Stimulated activated CD4-positive, alpha-beta T cell treated with anti-CD3 and anti-CD28 coated beads, Interleukin-12 subunit alpha, Interleukin-12 subunit beta, amount 100 ng/mL, for 4 hours (primary cell): ENCODE measurements around the gene PDRG1.
"Not testable (repeated sequence)": the region's sequence is repeated elsewhere in the genome, so short reads cannot be mapped to it uniquely, and the experiment has no call there.

Experiments used
- DNase-seq: peaks from one replicate; pipeline ENCODE4 v3.0.0-alpha.2; 2020

The PDRG1 gene

GRCh38 chr20:31925631-31926030, 26.2 kb downstream of the PDRG1 start:
- no peak for DNase-seq

DNA sequence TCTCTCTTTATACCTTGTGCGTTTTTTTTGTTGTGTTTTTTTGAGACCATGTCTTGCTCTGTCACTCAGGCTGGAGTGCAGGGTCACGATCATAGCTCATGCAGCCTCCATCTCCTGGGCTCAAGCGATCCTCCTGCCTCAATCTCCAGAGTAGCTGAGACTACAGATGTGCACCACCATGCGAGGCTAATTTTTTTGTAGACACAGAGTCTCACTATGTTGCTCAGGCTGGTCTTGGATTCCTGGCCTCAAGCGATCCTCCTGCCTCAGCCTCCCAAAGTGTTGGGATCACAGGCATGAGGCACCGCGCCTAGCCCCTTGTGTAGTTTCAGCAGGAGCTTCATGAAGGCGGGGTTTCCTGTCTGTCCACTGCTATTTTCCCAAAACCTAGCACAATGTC, 27.3 kb downstream of the PDRG1 start:
- no peak for DNase-seq

- no peak for DNase-seq
Observed at GRCh38 chr20:31923388-31924331, 28.2 kb downstream of the PDRG1 start.

DNA sequence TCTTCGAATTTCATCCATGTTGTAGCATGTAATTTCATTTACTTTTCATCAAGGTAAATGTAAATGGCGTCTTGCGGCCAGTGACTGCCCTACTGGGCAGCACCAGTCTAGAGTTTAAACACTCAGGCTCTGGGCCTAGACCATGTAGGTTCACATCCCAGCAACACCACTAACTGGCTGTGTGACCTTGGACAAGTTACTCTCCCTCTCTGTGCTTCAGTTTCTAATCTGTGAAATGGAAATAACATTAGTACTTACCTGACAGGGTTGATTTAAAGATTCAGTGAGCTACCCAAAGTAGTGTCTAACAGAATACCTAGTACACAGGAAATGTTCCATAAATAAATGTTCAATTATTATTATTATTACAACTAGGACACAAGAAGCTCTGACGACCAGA, 29.3 kb downstream of the PDRG1 start:
- no peak for DNase-seq

DNA sequence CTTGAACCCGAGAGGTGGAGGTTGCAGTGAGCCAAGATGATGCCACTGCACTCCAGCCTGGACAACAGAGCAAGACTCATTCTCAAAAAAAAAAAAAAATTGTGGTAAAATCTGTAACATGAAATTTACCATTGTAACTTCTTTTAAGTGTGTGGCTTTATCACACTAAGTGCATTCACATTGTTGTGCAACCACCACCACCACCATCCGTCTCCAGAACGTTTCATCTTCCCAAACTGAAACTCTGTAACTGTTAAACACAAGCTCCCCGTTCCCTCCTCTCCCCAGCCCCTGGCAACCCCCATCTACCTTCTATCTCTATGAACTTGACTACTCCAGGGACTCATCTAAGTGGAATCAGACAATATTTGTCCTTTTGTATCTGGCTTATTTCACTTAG, 29.7 kb downstream of the PDRG1 start:
- DNase-seq, result no peak

GRCh38 chr20:31921480-31921879, 30.4 kb downstream of the PDRG1 start:
- not testable (repeated sequence) for DNase-seq

DNA sequence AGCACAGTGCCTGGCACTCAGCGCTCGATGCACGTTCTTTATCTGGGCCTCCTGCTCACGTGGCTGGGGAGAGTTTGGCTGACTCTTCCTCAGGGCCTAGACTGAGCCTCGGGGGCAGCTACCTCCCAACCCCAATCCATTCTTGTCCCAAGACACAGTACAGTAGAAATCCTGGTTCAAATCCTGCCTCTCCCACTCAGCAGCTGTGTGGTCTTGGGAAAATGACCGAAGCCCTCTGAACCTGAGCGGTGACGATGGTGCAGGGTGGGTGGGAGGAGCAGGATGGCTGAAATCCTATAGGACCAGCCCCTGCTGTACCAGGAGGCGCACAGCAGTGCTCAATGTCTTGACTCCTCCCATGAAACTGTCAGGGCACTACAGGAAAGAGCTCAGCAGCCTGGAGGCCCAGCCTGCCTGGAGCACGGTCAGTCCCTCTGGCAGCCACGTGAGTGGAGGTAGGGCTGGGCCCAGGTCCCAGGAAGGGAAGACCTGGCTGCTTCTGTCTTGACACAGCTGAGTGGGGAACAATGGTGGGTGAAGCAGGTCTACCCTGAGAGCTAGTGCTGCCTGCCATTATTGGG, 31.5 kb downstream of the PDRG1 start:
- DNase-seq, result no peak

GRCh38 chr20:31919410-31920155, 32.3 kb downstream of the PDRG1 start:
- DNase-seq, result no peak

GRCh38 chr20:31918466-31919105, 33.3 kb downstream of the PDRG1 start:
- DNase-seq, result no peak

GRCh38 chr20:31917962-31918412, 33.9 kb downstream of the PDRG1 start:
- DNase-seq, result not testable (repeated sequence)

DNA sequence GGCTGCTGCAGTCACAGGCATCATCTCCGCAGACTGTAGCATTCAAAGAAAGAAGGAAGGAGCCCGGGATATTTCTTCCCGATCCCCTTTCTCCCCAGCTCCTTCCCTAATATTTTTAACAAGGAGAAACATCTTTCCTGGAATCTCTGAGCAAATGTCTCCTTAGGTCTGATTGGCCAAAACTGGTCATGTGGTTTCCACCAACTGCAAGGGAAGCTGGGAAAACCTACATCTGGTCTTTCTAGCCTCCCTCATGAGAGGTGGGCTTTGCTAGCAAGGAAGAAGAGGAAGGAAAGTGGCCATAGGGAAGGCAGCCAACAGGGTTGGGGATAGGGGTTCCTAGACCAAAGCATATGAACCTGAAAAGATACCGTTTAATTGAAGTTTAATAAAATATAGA, 35.1 kb downstream of the PDRG1 start:
- DNase-seq, result no peak

GRCh38 chr20:31915491-31916280, 36.2 kb downstream of the PDRG1 start:
- no peak for DNase-seq

DNA sequence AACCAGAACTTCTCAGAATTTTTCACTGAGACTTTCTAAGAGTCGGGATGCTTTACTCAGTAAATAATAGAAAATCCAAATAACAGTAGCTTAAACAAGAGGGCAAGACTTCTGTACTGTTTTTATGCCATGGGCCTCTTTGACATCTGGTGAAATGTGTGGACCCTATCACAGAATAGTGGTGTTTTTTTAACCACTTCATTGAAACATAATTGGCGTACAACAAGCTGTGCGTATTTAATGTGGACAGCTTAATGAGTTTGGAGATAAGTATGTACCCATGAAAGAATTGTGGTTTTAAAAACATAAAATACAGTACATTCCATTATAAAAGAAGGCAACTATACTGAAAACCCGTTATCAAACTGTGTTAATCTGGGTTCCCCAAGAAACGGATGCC, 37.7 kb downstream of the PDRG1 start:
- DNase-seq, result no peak

- no peak for DNase-seq
Observed at GRCh38 chr20:31913431-31914157, 38.3 kb downstream of the PDRG1 start.

GRCh38 chr20:31910071-31910803, 41.6 kb downstream of the PDRG1 start:
- no peak for DNase-seq

- no peak for DNase-seq
Observed at GRCh38 chr20:31909253-31910070, 42.4 kb downstream of the PDRG1 start.

GRCh38 chr20:31908424-31908823, 43.4 kb downstream of the PDRG1 start:
- no peak for DNase-seq

DNA sequence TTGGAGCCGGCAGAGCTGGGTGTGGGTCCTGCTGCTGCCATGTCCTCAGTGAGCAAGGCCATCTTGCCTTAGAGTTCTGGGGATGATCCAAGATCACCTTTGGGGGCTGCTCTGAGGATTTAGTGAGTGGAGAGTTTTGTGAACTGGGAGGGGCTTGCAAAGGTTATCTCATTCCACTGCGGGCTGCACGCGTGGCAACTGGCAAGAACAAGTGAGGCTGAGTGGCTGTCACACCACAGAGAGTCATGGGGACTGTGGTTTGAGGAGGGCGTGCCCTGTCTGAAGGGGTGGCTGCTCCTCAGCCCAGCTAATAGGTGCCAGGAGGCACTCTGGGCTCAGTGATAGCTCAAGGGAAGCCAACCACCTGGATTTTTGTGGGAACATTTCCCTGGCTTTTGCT, 43.8 kb downstream of the PDRG1 start:
- DNase-seq, result no peak

- DNase-seq, result no peak
Observed at GRCh38 chr20:31907046-31907445, 44.8 kb downstream of the PDRG1 start.

GRCh38 chr20:31906001-31906400, 45.8 kb downstream of the PDRG1 start:
- DNase-seq, result no peak
